Measurements from ENCODE around the gene NUP188. TPM values are rescaled to one million over a fixed set of nuclear protein-coding genes. Genes with fewer than 3 reads are reported as not detected.
"Not testable (repeated sequence)": the region's sequence is repeated elsewhere in the genome, so short reads cannot be mapped to it uniquely, and the experiment has no call there.

Gene NUP188
- total RNA-seq, 6 experiments from 2014 or later: 42.1 to 58.2 (median 54.2) TPM

DNA sequence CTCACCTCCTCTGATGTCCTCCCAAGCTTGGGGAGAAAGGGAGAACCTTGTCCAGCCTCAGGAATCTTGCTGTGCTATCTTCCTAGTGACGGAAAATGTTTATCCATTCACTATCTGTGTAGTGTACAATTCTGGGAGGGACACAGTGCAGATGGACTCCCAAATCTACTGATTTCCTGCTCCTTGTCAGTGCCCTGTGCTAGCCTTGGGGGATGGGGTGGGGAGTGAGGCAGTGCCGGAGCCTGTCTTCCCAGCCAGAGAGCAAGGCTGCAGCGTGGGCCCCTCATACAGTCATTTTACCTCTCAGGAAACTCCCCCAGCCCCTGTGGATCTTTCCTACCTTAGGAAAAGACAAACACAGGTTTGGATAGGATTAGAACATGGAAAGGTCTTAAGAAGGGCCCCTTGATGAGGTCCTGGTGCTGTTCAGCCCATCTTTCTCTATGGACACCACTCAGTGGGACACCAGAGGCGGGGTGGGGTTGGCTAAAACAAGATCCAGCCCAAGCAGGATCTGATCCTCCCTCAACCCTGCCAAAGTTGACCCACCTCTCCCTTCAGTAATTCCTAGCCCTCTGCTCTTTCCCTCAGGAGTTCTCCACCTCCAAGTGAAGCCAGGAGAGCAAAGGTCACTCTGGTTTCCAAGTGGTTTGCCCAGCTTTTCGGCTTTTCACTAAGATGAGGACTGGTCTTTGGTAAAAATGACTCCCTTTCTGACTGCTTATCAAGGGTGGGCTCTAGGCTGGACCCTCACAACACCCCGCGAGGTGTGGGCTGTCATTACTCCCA lies 3.5 kb upstream of the NUP188 start:
- no peak for DNase-seq
- H3K36me3 Mint-ChIP-seq (ENCODE audit: low read depth): peaks cover 17% of the 10 kb centered on the region
- peaks cover 23% of the 10 kb centered on the region for H3K4me1 Mint-ChIP-seq (ENCODE audit: low read depth)
- H3K27ac Mint-ChIP-seq: no peak overlapping the region
- no peaks in the 10 kb centered on the region for H3K9me3 Mint-ChIP-seq
- TF ChIP-seq, protein P1, sequence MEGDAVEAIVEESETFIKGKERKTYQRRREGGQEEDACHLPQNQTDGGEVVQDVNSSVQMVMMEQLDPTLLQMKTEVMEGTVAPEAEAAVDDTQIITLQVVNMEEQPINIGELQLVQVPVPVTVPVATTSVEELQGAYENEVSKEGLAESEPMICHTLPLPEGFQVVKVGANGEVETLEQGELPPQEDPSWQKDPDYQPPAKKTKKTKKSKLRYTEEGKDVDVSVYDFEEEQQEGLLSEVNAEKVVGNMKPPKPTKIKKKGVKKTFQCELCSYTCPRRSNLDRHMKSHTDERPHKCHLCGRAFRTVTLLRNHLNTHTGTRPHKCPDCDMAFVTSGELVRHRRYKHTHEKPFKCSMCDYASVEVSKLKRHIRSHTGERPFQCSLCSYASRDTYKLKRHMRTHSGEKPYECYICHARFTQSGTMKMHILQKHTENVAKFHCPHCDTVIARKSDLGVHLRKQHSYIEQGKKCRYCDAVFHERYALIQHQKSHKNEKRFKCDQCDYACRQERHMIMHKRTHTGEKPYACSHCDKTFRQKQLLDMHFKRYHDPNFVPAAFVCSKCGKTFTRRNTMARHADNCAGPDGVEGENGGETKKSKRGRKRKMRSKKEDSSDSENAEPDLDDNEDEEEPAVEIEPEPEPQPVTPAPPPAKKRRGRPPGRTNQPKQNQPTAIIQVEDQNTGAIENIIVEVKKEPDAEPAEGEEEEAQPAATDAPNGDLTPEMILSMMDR (IDR thresholded peaks at IDR 0.05): no peak
- no peak overlapping the region for H3K4me3 Mint-ChIP-seq
- peaks cover 5% of the 10 kb centered on the region for H3K27me3 Mint-ChIP-seq (ENCODE audit: insufficient read depth)

DNA sequence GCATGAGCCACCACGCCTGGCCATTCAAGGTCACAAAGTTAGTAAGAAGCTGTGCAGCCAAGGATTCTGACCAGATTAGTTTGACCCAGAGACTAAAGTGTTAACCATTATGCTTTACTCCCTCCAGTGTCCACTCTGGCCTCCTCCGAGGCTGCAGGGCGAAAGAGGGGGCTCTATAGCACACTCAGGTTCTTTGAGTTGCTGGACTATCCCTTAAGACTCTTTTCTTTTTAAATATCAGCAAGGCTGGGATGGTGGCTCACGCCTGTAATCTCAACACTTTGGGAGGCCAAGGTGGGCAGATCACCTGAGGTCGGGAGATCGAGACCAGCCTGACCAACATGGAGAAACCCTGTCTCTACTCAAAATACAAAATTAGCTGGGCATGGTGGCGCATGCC lies 2.5 kb upstream of the NUP188 start:
- peaks cover 23% of the 10 kb centered on the region for H3K4me1 Mint-ChIP-seq (ENCODE audit: low read depth)
- not testable (repeated sequence) for H3K27me3 Mint-ChIP-seq (ENCODE audit: insufficient read depth); H3K9me3 Mint-ChIP-seq; DNase-seq; H3K4me3 Mint-ChIP-seq; H3K27ac Mint-ChIP-seq
- peaks cover 17% of the 10 kb centered on the region for H3K36me3 Mint-ChIP-seq (ENCODE audit: low read depth)

DNA sequence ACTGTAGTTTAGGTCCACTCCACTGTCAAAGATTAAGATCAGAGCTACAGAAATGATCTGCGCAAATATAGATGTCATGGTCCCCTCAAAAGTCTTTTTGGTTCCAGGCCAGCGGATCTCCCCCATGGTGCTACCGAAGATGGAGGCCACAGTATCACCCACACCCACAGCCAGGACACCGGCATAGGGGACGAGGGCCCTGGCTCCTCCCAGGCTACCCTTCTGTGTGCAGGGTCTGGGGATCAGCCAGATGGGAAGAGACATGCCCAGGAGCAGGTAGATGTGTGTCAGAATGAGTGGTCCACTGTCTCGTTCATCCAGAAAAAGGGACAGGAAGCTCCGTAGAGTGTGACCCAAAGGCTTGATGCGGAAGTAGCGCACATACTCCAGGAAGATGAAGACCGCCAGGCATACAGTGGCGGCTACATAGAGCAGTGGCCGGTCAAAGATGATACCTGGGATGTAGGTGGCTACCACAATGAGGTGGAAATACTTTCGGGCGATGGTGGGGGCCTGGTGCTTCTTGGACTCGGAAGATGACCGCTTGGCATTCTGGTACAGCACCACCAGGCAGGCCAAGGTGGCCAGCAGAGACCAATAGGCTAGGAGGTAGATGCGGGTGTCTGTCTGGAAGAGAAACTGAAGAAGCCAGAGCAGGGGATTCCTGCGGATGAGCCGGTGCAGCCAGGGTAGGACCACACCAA lies 1.5 kb upstream of the NUP188 start:
- H3K27me3 Mint-ChIP-seq (ENCODE audit: insufficient read depth): peaks cover 5% of the 10 kb centered on the region
- DNase-seq: no peak
- no peaks in the 10 kb centered on the region for H3K9me3 Mint-ChIP-seq
- peak overlapping the region; percentile 99 for H3K4me3 Mint-ChIP-seq
- H3K36me3 Mint-ChIP-seq (ENCODE audit: low read depth): peaks cover 17% of the 10 kb centered on the region
- H3K4me1 Mint-ChIP-seq (ENCODE audit: low read depth): peaks cover 23% of the 10 kb centered on the region
- 0 out of 2 replicates have a peak overlapping the region, but pooled peaks have one; percentile 97 for H3K27ac Mint-ChIP-seq
- TF ChIP-seq, protein P1 (IDR thresholded peaks at IDR 0.05): no peak

DNA sequence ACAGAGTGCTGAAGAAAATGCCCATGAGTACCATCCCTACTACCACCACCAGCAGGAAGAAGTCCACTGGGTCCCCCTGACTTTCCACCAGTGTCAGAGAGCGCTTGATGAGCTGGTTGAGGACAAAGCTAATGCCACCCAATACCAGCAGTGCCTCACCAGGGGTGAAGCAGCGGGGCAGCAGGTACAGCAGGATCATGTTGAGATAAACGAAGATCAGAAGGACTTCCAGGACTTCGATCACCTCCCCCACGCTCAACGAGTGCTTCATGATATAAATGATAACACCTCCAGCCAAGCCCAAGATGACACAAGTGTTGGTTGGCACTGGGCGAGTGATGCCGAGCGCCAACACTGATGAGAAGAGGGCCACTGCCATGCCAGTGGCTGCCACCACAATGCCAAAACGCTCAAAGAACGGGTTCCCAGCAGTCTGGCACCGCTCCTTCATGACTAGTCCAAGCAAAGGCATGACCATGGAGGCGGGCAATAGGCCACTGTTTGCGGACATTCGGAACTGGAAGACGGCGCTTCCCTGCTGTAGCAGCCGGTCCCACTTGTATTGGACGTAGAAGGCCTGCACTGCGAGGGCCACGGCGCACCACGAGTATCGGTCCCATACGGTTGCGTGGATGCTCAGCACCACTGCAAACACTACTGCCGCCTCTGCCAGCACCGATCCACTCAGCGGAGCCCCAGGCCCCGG lies 775 bp upstream of the NUP188 start:
- H3K27me3 Mint-ChIP-seq (ENCODE audit: insufficient read depth): peaks cover 5% of the 10 kb centered on the region
- H3K36me3 Mint-ChIP-seq (ENCODE audit: low read depth): peaks cover 17% of the 10 kb centered on the region
- no peaks in the 10 kb centered on the region for H3K9me3 Mint-ChIP-seq
- H3K4me3 Mint-ChIP-seq: peak overlapping the region; percentile 99
- TF ChIP-seq, protein P1 (IDR thresholded peaks at IDR 0.05): no peak
- H3K27ac Mint-ChIP-seq: peak overlapping the region; percentile 97
- H3K4me1 Mint-ChIP-seq (ENCODE audit: low read depth): peaks cover 23% of the 10 kb centered on the region
- no peak for DNase-seq

DNA sequence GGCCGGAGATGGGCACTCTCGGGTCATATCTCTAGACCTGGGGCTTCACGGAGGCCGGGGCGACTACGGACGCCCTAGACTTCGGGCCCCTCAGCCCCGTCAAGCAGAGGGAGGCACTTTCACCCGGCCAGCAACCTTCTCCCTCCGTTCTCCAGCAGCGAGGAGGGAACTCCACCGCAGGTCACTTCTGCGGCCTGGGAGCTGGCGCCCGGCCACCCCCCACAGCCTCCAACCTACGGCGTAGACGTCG lies 297 bp upstream of the NUP188 start:
- peak overlapping the region; percentile 97 for H3K27ac Mint-ChIP-seq
- TF ChIP-seq, protein P1 (IDR thresholded peaks at IDR 0.05): no peak

DNA sequence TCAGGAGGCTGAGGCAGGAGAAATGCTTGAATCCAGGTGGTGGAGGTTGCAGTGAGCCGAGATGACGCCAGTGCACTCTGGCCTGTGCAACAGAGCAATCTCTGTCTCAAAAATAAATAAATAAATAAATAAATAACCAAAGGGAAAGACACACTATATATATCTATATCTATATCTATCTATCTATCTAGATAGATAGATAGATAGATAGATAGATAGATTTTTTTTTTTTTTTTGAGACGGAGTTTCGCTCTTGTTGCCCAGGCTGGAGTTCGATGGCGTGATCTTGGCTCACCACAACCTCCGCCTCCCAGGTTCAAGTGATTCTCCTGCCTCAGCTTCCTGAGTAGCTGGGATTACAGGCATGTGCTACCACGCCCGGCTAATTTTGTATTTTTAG lies 13.9 kb downstream of the NUP188 start:
- not testable (repeated sequence) for DNase-seq; H3K27me3 Mint-ChIP-seq (ENCODE audit: insufficient read depth); H3K4me3 Mint-ChIP-seq; H3K9me3 Mint-ChIP-seq; H3K27ac Mint-ChIP-seq; H3K4me1 Mint-ChIP-seq (ENCODE audit: low read depth)
- peaks cover 13% of the 10 kb centered on the region for H3K36me3 Mint-ChIP-seq (ENCODE audit: low read depth)

More for the DNA sequence above, 297 bp upstream of the NUP188 start:
- DNase-seq: no peak
- Mint-ChIP-seq H3K4me3 (peak overlapping the region; percentile 99), H3K9me3 (no peaks in the 10 kb centered on the region), H3K36me3 (ENCODE audit: low read depth) (peaks cover 17% of the 10 kb centered on the region), H3K4me1 (ENCODE audit: low read depth) (peaks cover 23% of the 10 kb centered on the region), H3K27me3 (ENCODE audit: insufficient read depth) (peaks cover 5% of the 10 kb centered on the region)
